ENCODE data around the gene ASF1B. TPM values are rescaled to one million over a fixed set of nuclear protein-coding genes. Genes with fewer than 3 reads are reported as not detected.
A peak's percentile ranks its signal among the peaks of the same experiment; 100 is the strongest.

Gene ASF1B
- total and polyA plus RNA-seq, 12 donors, result 0.17 to 5.6 (median 0.63) TPM

GRCh38 chr19:14103310-14103709 lies 33.1 kb downstream of the ASF1B start:
- no peak overlapping the region for H3K4me3 ChIP-seq
- H3K27ac ChIP-seq, result peak overlapping the region in 8 of 10 donors; percentile 12 to 68 (median 50)
- H3K27me3 ChIP-seq, result no peaks in the 10 kb centered on the region
- intact Hi-C loops (cut with DNase I), result no loop called here
- DNase-seq, result no peak
- TF ChIP-seq, protein P1, sequence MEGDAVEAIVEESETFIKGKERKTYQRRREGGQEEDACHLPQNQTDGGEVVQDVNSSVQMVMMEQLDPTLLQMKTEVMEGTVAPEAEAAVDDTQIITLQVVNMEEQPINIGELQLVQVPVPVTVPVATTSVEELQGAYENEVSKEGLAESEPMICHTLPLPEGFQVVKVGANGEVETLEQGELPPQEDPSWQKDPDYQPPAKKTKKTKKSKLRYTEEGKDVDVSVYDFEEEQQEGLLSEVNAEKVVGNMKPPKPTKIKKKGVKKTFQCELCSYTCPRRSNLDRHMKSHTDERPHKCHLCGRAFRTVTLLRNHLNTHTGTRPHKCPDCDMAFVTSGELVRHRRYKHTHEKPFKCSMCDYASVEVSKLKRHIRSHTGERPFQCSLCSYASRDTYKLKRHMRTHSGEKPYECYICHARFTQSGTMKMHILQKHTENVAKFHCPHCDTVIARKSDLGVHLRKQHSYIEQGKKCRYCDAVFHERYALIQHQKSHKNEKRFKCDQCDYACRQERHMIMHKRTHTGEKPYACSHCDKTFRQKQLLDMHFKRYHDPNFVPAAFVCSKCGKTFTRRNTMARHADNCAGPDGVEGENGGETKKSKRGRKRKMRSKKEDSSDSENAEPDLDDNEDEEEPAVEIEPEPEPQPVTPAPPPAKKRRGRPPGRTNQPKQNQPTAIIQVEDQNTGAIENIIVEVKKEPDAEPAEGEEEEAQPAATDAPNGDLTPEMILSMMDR (IDR thresholded peaks at IDR 0.05), result no peak
- H3K9me3 ChIP-seq, result no peaks in the 10 kb centered on the region
- peaks cover 0 to 98% (median 65%) of the 10 kb centered on the region in 9 donors for H3K36me3 ChIP-seq
- peak in 2 of 8 donors; percentile 1 to 3 for ATAC-seq
- peaks cover 0 to 38% (median 31%) of the 10 kb centered on the region in 9 donors for H3K4me1 ChIP-seq
- WGBS, 2 donors, result 57 to 75% methylated on average over 1 of the region's 1 CpG

GRCh38 chr19:14102756-14103155 lies 33.6 kb downstream of the ASF1B start:
- Histone ChIP-seq H3K4me1 (peaks cover 0 to 35% (median 26%) of the 10 kb centered on the region in 9 donors), H3K36me3 (peaks cover 0 to 99% (median 70%) of the 10 kb centered on the region in 9 donors), H3K9me3 (no peaks in the 10 kb centered on the region), H3K27me3 (no peaks in the 10 kb centered on the region), H3K4me3 (no peak overlapping the region), H3K27ac (peak overlapping the region in 9 of 10 donors; percentile 18 to 68 (median 52))
- no peak for ATAC-seq
- intact Hi-C loops (cut with DNase I), result no loop called here
- 85 to 86% methylated on average over 10 of the region's 10 CpGs for WGBS, 2 donors
- no peak for DNase-seq
- TF ChIP-seq, protein P1 (IDR thresholded peaks at IDR 0.05), result no peak

- DNase-seq, result no peak
Measured at GRCh38 chr19:14102102-14102696, 34.2 kb downstream of the ASF1B start.

DNA sequence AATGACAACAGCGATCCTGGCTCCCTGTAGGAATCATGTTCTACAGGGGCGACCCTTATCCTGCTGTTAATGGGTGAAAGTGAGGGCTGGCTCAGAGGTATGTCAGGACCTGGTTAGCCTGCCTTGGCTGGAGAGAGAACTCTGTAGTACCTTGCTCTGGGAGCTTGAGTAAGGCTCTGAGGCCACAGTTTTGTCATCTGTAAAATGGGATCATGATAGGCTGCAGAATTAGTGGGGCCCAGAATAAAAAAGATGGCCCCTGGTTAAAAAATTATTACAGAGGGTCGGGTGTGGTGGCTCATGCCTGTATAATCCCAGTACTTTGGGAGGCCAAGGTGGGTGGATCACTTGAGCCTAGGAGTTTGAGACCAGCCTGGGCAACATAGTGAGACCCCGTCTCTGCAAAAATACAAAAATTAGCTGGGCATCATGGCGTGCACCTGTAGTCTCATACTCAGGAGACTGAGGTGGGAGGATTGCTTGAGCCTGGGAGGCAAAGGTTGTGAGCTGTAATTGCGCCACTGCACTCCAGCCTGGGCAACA lies 35.3 kb downstream of the ASF1B start:
- no peaks in the 10 kb centered on the region for H3K27me3 ChIP-seq
- 94 to 95% methylated on average over 6 of the region's 6 CpGs for WGBS, 2 donors
- H3K4me3 ChIP-seq, result no peak overlapping the region
- TF ChIP-seq, protein P1 (IDR thresholded peaks at IDR 0.05), result no peak
- intact Hi-C loops (cut with DNase I), result no loop called here
- DNase-seq (no peak), ATAC-seq (no peak)
- no peaks in the 10 kb centered on the region for H3K9me3 ChIP-seq
- H3K27ac ChIP-seq, result peak overlapping the region in 2 of 10 donors; percentile 18 to 68
- H3K4me1 ChIP-seq, result peaks cover 0 to 22% (median 17%) of the 10 kb centered on the region in 9 donors
- peaks cover 0 to 100% (median 73%) of the 10 kb centered on the region in 9 donors for H3K36me3 ChIP-seq

More at GRCh38 chr19:14102102-14102696, 34.2 kb downstream of the ASF1B start:
- Histone ChIP-seq H3K27ac (peak overlapping the region in 9 of 10 donors; percentile 18 to 68 (median 52)), H3K27me3 (no peaks in the 10 kb centered on the region), H3K36me3 (peaks cover 0 to 100% (median 76%) of the 10 kb centered on the region in 9 donors), H3K4me1 (peaks cover 0 to 29% (median 21%) of the 10 kb centered on the region in 9 donors), H3K4me3 (no peak overlapping the region), H3K9me3 (no peaks in the 10 kb centered on the region)
- intact Hi-C loops (cut with DNase I), result no loop called here
- 52 to 57% methylated on average over 11 of the region's 11 CpGs for WGBS, 2 donors
- TF ChIP-seq, protein P1 (IDR thresholded peaks at IDR 0.05), result no peak
- peak in 1 of 8 donors; percentile 28 for ATAC-seq

Data from heart right ventricle (tissue), 16 donors.